Measurements from ENCODE around the gene CILP2.
A peak's percentile ranks its signal among the peaks of the same experiment; 100 is the strongest.

The CILP2 gene

DNA sequence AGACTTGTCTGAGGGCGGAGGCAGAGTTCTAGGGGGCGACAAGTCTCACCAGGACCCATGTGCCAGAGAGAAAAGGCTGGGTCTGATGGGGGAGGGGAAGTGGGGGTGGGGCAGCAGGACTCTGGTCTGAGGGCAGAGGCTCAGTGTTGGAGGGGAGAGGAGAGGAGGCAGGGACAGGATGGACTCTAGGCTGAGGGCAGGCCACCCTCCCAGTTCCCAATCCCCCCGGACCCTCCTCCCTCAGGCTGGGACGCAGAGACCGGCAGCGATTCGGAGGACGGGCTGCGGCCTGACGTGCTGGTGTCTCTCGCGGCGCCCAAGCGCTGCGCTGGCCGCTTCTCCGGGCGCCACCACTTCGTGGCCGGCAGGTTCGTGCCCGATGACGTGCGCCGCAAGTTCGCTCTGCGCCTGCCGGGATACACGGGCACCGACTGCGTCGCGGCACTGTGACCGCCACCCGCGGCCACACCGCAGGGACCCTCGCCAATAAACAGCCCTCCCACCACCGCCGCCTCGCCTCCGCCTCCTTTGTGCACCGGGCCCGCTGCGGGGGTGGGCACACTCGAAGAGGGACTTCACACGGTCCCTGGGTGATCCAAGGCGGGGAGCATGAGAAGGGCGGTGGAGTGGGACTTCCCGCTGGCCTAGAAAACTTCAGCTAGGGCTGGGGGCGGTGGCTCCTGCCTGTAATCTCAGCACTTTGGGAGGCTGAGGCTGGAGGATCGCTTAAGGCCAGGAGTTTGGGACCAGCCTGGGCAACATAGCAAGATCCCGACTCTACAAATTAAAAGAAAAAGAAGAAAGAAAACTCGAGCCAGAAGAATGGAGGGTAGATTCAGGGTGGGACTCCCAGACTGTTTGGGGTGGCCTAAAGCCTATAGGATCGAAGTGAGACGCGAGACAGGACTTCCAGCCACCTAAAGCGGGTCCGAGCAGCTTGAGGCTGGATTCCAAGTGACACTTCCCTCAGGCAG lies 703 bp upstream of the CILP2 start:
- no peaks in the 10 kb centered on the region for H3K9me3 ChIP-seq (ENCODE audit: insufficient read depth, low read length)
- H2AFZ ChIP-seq (ENCODE audit: low read depth, low read length, severe bottlenecking) = no peak overlapping the region
- no peak overlapping the region for H3K9ac ChIP-seq (ENCODE audit: low read length)
- H3K79me2 ChIP-seq (ENCODE audit: insufficient read depth, low read length) = no peaks in the 10 kb centered on the region
- no peak overlapping the region for H3K27ac ChIP-seq (ENCODE audit: low read depth, low read length)
- H3K9me2 ChIP-seq (replicated peaks; ENCODE audit: insufficient read depth, low read length) = no peaks in the 10 kb centered on the region
- no peaks in the 10 kb centered on the region for H3K27me3 ChIP-seq (ENCODE audit: low read length)
- no peaks in the 10 kb centered on the region for H3K36me3 ChIP-seq (ENCODE audit: low read length)
- no peaks in the 10 kb centered on the region for H3F3A ChIP-seq (ENCODE audit: insufficient read depth)
- H3K4me2 ChIP-seq (ENCODE audit: low read depth, low read length, poor library complexity, severe bottlenecking) = peak overlapping the region; percentile 37
- no peaks in the 10 kb centered on the region for H4K20me1 ChIP-seq (ENCODE audit: low read depth, low read length)
- no peak overlapping the region for H3K4me3 ChIP-seq (ENCODE audit: insufficient read depth, low read length, poor library complexity, severe bottlenecking)
- TF ChIP-seq, protein P1, sequence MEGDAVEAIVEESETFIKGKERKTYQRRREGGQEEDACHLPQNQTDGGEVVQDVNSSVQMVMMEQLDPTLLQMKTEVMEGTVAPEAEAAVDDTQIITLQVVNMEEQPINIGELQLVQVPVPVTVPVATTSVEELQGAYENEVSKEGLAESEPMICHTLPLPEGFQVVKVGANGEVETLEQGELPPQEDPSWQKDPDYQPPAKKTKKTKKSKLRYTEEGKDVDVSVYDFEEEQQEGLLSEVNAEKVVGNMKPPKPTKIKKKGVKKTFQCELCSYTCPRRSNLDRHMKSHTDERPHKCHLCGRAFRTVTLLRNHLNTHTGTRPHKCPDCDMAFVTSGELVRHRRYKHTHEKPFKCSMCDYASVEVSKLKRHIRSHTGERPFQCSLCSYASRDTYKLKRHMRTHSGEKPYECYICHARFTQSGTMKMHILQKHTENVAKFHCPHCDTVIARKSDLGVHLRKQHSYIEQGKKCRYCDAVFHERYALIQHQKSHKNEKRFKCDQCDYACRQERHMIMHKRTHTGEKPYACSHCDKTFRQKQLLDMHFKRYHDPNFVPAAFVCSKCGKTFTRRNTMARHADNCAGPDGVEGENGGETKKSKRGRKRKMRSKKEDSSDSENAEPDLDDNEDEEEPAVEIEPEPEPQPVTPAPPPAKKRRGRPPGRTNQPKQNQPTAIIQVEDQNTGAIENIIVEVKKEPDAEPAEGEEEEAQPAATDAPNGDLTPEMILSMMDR (IDR thresholded peaks at IDR 0.05; ENCODE audit: insufficient read depth, low read length, poor library complexity, severe bottlenecking) = no peak
- no peak for TF ChIP-seq EZH2phosphoT487 (conservative IDR thresholded peaks at IDR 0.05; ENCODE audit: low read length)

DNA sequence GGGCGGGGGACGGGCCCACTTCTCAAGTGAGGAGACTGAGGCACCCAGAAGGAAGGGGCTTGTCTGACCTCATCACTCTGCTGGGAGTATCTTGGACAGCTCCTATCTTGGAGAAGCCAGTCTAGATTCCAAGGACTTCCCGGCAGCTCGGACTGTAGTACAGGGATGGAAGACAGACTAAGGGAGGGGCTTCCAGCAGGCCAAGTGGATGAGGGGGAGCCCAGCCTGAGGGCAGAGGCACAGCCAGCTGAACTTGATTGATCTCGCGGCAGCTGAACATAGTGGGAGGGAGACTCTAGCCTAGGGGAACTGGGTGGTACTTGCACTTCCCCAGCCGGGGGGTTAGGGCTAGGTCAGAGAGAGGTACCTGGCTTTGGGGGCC lies 711 bp downstream of the CILP2 start:
- Histone ChIP-seq H3K9me2 (replicated peaks; ENCODE audit: insufficient read depth, low read length) (no peaks in the 10 kb centered on the region), H3K27ac (ENCODE audit: low read depth, low read length) (no peak overlapping the region), H3K9me3 (ENCODE audit: insufficient read depth, low read length) (no peaks in the 10 kb centered on the region), H3K36me3 (ENCODE audit: low read length) (no peaks in the 10 kb centered on the region), H3F3A (ENCODE audit: insufficient read depth) (no peaks in the 10 kb centered on the region), H4K20me1 (ENCODE audit: low read depth, low read length) (no peaks in the 10 kb centered on the region), H3K9ac (ENCODE audit: low read length) (no peak overlapping the region), H3K4me3 (ENCODE audit: insufficient read depth, low read length, poor library complexity, severe bottlenecking) (no peak overlapping the region), H3K4me2 (ENCODE audit: low read depth, low read length, poor library complexity, severe bottlenecking) (peak overlapping the region; percentile 37), H3K27me3 (ENCODE audit: low read length) (no peaks in the 10 kb centered on the region), H3K79me2 (ENCODE audit: insufficient read depth, low read length) (no peaks in the 10 kb centered on the region), H2AFZ (ENCODE audit: low read depth, low read length, severe bottlenecking) (no peak overlapping the region)
- no peak for TF ChIP-seq EZH2phosphoT487 (conservative IDR thresholded peaks at IDR 0.05; ENCODE audit: low read length)
- TF ChIP-seq, protein P1 (IDR thresholded peaks at IDR 0.05; ENCODE audit: insufficient read depth, low read length, poor library complexity, severe bottlenecking) = no peak

GRCh38 chr19:19539698-19540063 lies 1.6 kb downstream of the CILP2 start:
- no peaks in the 10 kb centered on the region for H3F3A ChIP-seq (ENCODE audit: insufficient read depth)
- no peaks in the 10 kb centered on the region for H3K27me3 ChIP-seq (ENCODE audit: low read length)
- no peak overlapping the region for H2AFZ ChIP-seq (ENCODE audit: low read depth, low read length, severe bottlenecking)
- H3K4me3 ChIP-seq (ENCODE audit: insufficient read depth, low read length, poor library complexity, severe bottlenecking) = no peak overlapping the region
- no peaks in the 10 kb centered on the region for H3K9me3 ChIP-seq (ENCODE audit: insufficient read depth, low read length)
- H3K4me2 ChIP-seq (ENCODE audit: low read depth, low read length, poor library complexity, severe bottlenecking) = no peak overlapping the region
- H3K36me3 ChIP-seq (ENCODE audit: low read length) = no peaks in the 10 kb centered on the region
- H3K27ac ChIP-seq (ENCODE audit: low read depth, low read length) = no peak overlapping the region
- H3K79me2 ChIP-seq (ENCODE audit: insufficient read depth, low read length) = no peaks in the 10 kb centered on the region
- H3K9me2 ChIP-seq (replicated peaks; ENCODE audit: insufficient read depth, low read length) = no peaks in the 10 kb centered on the region
- no peaks in the 10 kb centered on the region for H4K20me1 ChIP-seq (ENCODE audit: low read depth, low read length)
- TF ChIP-seq, protein P1 (IDR thresholded peaks at IDR 0.05; ENCODE audit: insufficient read depth, low read length, poor library complexity, severe bottlenecking) = no peak
- no peak for TF ChIP-seq EZH2phosphoT487 (conservative IDR thresholded peaks at IDR 0.05; ENCODE audit: low read length)
- no peak overlapping the region for H3K9ac ChIP-seq (ENCODE audit: low read length)
